HCEC 1CT (cell line): Measurements from ENCODE around the gene RAMP3.
A peak's percentile ranks its signal among the peaks of the same experiment; 100 is the strongest.
"Not testable (repeated sequence)": the region's sequence is repeated elsewhere in the genome, so short reads cannot be mapped to it uniquely, and the experiment has no call there.

Source experiments
- DNase-seq: peaks from one replicate; pipeline ENCODE4 v3.0.0-alpha.2; 2017

RAMP3 gene

DNA sequence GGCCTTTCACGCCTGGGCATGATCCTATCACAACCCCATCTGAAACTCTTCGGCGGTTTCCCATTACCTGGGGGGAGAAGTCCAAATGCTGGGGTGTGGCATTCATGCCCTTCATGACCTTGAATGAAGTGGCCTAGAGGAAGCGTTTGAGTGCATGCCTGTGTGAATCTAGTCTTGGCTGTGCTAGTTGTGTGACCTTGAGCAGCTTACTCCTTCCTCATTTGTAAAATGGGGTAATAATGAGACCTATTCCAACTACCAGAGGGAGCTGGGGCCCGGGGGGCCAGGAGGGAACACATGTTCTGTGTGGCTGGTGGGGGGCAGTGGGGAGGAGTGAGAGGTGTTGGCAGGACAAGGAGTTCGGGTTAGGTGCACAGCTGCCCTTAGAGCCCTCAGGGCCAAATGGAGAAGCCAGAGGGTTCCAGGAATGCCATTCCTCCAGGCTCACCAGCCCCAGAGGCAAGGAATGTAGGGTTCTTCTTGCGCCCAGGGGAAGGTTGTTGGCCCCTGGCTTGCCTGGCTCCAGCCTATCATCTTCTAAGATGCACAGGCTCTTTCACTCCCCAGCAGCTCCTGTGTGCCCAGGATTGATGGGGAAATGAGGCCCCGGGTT lies 24.8 kb upstream of the RAMP3 start:
- DNase-seq, result no peak

- no peak for DNase-seq
Measured at GRCh38 chr7:45133352-45133751, 24.2 kb upstream of the RAMP3 start.

- DNase-seq, result no peak
Measured at GRCh38 chr7:45133877-45134276, 23.7 kb upstream of the RAMP3 start.

- peak; percentile 53 for DNase-seq
Measured at GRCh38 chr7:45136106-45137060, 21.2 kb upstream of the RAMP3 start.

- DNase-seq, result no peak
Measured at GRCh38 chr7:45138433-45139267, 18.9 kb upstream of the RAMP3 start.

DNA sequence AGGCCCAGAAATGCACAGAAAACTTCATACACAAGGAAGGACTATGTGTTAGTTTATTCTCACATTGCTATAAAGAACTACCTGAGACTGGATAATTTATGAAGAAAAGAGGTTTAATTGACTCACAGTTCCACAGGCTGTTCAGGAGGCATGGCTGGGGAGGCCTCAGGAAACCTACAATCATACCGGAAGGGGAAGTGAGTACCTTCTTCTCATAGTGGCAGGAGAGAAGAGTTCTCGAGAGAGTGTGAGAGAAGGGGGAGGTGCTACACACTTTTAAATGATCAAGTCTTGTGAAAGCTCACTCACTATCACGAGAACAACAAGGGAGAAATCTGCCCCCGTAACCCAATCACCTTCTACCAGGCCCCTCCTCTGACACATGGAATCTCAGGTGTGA lies 16.8 kb upstream of the RAMP3 start:
- DNase-seq, result no peak

GRCh38 chr7:45143616-45144015 lies 14.0 kb upstream of the RAMP3 start:
- peak; percentile 60 for DNase-seq

- DNase-seq, result no peak
Measured at GRCh38 chr7:45145881-45146280, 11.7 kb upstream of the RAMP3 start.

DNA sequence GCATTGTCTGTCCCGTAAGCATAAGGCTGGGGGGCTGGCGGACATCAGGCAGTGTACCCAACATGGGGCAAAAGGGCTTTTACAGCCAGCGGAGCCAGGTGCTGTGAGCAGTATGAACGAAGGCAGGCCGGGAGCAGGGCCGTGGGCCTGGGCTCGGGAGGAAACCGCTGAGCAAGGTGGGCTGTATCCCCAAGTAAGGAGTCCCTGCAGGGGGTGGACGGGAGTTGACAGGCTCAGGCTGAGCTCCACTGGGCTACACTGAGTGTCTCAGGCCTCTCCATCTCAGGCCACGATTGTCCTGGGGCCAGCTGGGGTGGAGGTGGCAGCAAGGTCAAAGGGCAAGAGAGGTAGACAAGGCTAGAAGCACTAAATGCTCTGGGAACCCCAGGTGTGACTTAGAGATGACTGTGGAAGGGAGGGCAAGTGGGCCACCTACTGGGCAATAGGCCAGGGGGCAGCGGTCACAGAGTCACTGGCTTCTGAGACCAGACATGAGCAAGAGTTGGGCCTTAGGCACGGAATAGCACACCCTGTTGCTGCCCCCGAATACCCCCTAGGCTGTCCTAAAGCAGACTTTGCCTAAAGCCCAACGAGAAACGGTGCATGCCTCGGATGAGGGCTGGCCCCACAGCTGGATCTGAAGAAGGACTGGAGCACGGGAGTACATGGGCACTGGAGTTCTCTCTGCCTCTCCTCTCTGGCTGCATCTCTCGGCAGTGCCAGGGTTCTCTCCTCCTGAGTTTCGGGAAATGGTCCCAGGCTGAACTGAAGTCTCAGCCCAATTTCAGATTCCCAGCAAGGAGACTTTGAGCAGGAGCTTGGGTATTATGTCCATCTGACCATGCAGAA lies 10.8 kb upstream of the RAMP3 start:
- DNase-seq, result no peak

- DNase-seq, result no peak
Measured at GRCh38 chr7:45147858-45148652, 9.5 kb upstream of the RAMP3 start.

- no peak for DNase-seq
Measured at GRCh38 chr7:45148653-45148973, 9.0 kb upstream of the RAMP3 start.

- no peak for DNase-seq
Measured at GRCh38 chr7:45149606-45150005, 8.0 kb upstream of the RAMP3 start.

GRCh38 chr7:45150199-45150598 lies 7.4 kb upstream of the RAMP3 start:
- DNase-seq, result no peak

GRCh38 chr7:45151131-45151684 lies 6.4 kb upstream of the RAMP3 start:
- no peak for DNase-seq

GRCh38 chr7:45151967-45152366 lies 5.6 kb upstream of the RAMP3 start:
- no peak for DNase-seq

GRCh38 chr7:45153233-45153632 lies 4.4 kb upstream of the RAMP3 start:
- DNase-seq, result no peak

- not testable (repeated sequence) for DNase-seq
Measured at GRCh38 chr7:45153861-45154260, 3.7 kb upstream of the RAMP3 start.

DNA sequence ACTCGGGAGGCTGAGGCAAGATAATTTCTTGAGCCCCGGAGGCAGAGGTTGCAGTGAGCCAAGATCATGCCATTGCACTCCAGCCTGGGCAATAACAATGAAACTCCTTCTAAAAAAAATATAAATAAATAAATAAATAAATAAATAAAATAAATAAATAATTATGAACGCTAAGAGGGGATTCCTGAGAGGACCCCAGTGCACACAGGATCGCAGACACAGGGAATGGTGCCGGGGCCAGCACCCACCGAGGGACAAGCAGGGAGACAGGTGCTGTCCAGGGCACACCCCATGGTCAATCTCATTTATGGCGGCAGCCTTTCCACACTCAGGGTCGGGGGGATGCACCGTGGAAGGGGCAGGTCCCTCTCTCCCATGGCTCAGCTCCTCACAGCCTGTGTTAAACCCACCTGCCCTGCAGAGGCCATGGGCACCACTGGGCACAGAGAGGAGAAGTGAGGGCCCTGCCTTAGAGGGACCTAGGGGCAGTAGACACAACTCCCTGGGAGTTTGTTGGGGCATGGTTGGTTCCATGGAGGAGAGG lies 2.2 kb upstream of the RAMP3 start:
- DNase-seq, result no peak

DNA sequence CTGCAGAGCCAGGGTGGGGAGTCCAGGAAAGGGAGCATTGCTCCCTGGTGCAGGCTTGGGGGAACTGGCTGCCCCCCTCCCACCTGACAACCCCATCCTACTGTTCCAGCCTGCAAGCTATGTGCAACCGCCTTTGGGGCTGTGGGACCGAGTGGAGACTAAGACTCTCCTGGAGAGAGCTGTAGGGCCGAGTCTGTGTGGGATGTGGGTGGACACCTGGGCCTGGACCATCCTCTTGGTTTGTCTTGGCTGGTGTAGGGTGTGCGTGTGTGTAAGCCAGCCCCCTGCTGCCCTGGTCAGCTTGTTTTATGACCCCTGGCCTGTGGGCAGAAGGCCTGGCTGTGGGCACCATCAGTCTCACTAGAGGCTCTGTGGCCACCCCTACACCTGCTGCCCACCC lies 1.6 kb upstream of the RAMP3 start:
- no peak for DNase-seq

- no peak for DNase-seq
Measured at GRCh38 chr7:45156516-45157272, 897 bp upstream of the RAMP3 start.
